Adipose tissue (tissue), 3 donors: ENCODE measurements around the gene HEXIM2. TPM values are rescaled to one million over a fixed set of nuclear protein-coding genes. Genes with fewer than 3 reads are reported as not detected.
"Not testable (repeated sequence)": the region's sequence is repeated elsewhere in the genome, so short reads cannot be mapped to it uniquely, and the experiment has no call there.

Experiments used
- H3K27ac ChIP-seq: one replicate; pipeline ENCODE4 v1.5.1; 2013; ENCODE audit warnings: low read depth, low read length
- WGBS, 3 donors: extraction: QIAGEN DNeasy Blood & Tissue Kit; methylation state at CpG; one replicate each; pipeline ENCODE4 v1.1.7; 2013; 5-methylcytosine and 5-hydroxymethylcytosine counted together
- polyA plus RNA-seq, 3 donors: library from polyadenylated mRNA; stranded (reverse); fragments of 200-250 nt; gene quantifications; one replicate each; pipeline ENCODE4 v1.2.3, GENCODE V29; 2013
- donor health status: healthy with polysubstance abuse.
- donor health status: Bipolar disorder and iron deficiency.
- donor health status: healthy.

Gene HEXIM2
- polyA plus RNA-seq, 3 donors: 5.4 to 8.0 (median 7.8) TPM

- WGBS, 3 donors: 70 to 79% (median 77%) methylated on average over 11 of the region's 11 CpGs
- H3K27ac ChIP-seq: no peak overlapping the region
These were observed 29.0 kb downstream of the HEXIM2 start for GRCh38 chr17:45190503-45191255.

GRCh38 chr17:45195424-45195823 is 33.7 kb downstream of the HEXIM2 start:
- H3K27ac ChIP-seq: no peak overlapping the region

DNA sequence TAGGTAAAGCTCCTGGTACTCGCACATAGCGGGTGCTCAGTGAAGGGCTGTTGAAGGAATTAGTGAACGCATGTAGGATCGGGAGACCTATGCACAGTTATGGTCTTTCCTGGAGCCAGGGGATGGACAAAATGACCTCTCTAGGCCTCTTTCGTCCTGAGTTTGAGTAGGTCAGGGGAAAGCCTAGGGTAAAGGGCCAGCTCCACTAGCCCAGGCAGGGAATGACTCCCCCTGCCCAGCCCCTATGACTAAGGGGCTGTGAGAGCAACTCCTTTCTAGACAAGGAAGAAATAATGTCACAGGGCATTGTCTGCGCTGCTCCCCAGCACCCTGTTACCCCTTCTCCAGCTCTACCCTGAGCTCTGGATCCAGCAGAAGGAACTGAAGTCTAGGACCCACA is 35.4 kb downstream of the HEXIM2 start:
- WGBS, 3 donors: 72 to 82% (median 79%) methylated on average over 6 of the region's 6 CpGs
- H3K27ac ChIP-seq: no peak overlapping the region

DNA sequence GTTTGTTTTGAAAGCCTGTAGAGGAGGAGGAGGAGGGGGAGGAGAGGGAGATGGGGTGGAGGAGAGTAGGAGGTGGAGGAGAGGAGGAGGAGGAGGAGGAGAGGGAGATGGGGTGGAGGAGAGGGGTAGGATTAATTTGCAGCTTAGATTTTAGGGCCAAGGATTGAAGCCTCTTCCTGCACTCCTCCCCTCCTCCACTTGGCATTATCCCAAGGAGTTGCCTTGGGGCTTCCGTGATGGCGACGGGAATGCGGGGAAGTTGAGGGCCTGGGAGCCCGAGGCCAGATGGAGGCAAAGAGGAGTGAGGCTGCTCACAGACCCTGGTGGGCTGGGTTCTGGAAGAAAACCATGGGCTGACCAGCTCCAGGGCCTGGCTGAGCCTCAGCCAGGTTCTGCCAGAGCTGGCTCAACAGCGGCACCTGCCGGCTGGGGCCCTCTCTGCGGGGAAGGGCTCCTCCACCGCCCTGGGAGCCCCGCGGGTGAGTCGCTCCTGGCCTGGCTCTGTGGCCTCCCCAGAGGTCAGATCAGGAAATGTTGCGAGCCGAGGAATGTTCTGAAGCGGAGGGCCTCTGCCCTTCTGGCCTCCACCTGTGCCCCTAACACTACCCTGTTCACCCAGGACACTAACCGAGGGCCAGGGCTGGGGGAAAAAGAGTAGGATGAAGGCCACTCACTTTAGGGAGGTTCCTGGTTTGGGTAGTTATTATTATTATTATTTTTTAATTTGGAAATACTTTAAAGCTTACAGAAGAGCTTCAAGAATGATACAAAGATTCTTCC is 36.1 kb downstream of the HEXIM2 start:
- 0 to 1% (median 1%) methylated on average over 16 of the region's 16 CpGs for whole genome bisulfite sequencing, 3 donors

GRCh38 chr17:45200701-45201100 is 39.0 kb downstream of the HEXIM2 start:
- 27 to 68% (median 34%) methylated on average over 9 of the region's 9 CpGs for WGBS, 3 donors
- no peak overlapping the region for H3K27ac ChIP-seq

More for the DNA sequence above, 36.1 kb downstream of the HEXIM2 start:
- H3K27ac ChIP-seq: no peak overlapping the region

GRCh38 chr17:45201457-45201856 is 39.8 kb downstream of the HEXIM2 start:
- H3K27ac ChIP-seq: no peak overlapping the region
- 93 to 97% (median 95%) methylated on average over 4 of the region's 4 CpGs for WGBS, 3 donors

DNA sequence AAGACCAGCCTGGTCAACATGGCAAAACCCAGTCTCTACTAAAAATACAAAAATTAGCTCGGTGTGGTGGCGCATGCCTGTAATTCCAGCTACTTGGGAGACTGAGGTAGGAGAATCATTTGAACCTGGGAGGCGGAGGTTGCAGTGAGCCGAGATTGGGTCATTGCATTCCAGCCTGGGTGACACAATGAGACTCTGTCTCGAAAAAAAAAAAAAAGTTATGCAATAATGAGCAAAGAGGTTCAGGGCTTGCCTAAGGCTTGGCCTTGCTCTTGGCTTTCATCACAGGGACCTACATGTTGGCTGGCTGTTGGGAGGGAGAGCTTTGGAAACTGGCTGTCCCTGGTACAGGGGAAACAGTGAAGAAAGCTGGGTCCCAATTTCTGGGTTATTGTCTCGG is 40.2 kb downstream of the HEXIM2 start:
- WGBS, 3 donors: 56 to 74% (median 58%) methylated on average over 6 of the region's 6 CpGs

GRCh38 chr17:45218895-45219661 is 57.4 kb downstream of the HEXIM2 start:
- no peak overlapping the region for H3K27ac ChIP-seq
- 10 to 15% (median 13%) methylated on average over 12 of the region's 12 CpGs for WGBS, 3 donors

More for the DNA sequence above, 40.2 kb downstream of the HEXIM2 start:
- not testable (repeated sequence) for H3K27ac ChIP-seq

Other genes starting within 250 kb of the HEXIM2 start
- gene GFAP, start 246.4 kb upstream of the HEXIM2 start, polyA plus RNA-seq: 1 to 10 TPM; 1.3 to 8.3 (median 3.4) TPM
- under 1 TPM; 0.04 to 0.22 (median 0.09) TPM for gene KIF18B, start 214.1 kb upstream of the HEXIM2 start, polyA plus RNA-seq
- 1 to 10 TPM; 1.7 to 2.1 (median 1.9) TPM for gene C1QL1, start 193.6 kb upstream of the HEXIM2 start, polyA plus RNA-seq
- gene DCAKD, start 110.2 kb upstream of the HEXIM2 start, polyA plus RNA-seq: 10 to 100 TPM in 2 of 3 donors, 1 to 10 TPM in 1; 8.8 to 21.5 (median 19.7) TPM
- gene NMT1, start 100.6 kb upstream of the HEXIM2 start, polyA plus RNA-seq: 10 to 100 TPM; 22.1 to 46.5 (median 41.2) TPM
- gene PLCD3, start 29.4 kb upstream of the HEXIM2 start, polyA plus RNA-seq: 10 to 100 TPM in 2 of 3 donors, 1 to 10 TPM in 1; 6.9 to 49.7 (median 42.4) TPM
- gene ACBD4, start 26.2 kb upstream of the HEXIM2 start, polyA plus RNA-seq: 10 to 100 TPM; 11.2 to 17.4 (median 15.6) TPM
- 10 to 100 TPM in 2 of 3 donors, 1 to 10 TPM in 1; 5.4 to 24.9 (median 13.4) TPM for gene HEXIM1, start 13.4 kb upstream of the HEXIM2 start, polyA plus RNA-seq
- gene FMNL1, start 60.0 kb downstream of the HEXIM2 start, polyA plus RNA-seq: 10 to 100 TPM in 2 of 3 donors, 1 to 10 TPM in 1; 3.1 to 35.5 (median 27.5) TPM
- gene SPATA32, start 100.2 kb downstream of the HEXIM2 start, polyA plus RNA-seq: under 1 TPM in 2 of 3 donors, not detected in 1; 0.05 to 0.07 TPM
- gene MAP3K14, start 155.1 kb downstream of the HEXIM2 start, polyA plus RNA-seq: 1 to 10 TPM; 5.9 to 9.7 (median 8.3) TPM